Ramos (cell line): Measurements from ENCODE around the gene SPHK2.

Experiments used
- in situ Hi-C: fragments of 300-500 bp; cut with MboI; formaldehyde crosslinking; loops from one replicate; pipeline ENCODE4 v1.14.3; 2022; ENCODE audit warnings: low sequenced_read_pairs; ENCODE audit not compliant: unreplicated experiment

Gene SPHK2

DNA sequence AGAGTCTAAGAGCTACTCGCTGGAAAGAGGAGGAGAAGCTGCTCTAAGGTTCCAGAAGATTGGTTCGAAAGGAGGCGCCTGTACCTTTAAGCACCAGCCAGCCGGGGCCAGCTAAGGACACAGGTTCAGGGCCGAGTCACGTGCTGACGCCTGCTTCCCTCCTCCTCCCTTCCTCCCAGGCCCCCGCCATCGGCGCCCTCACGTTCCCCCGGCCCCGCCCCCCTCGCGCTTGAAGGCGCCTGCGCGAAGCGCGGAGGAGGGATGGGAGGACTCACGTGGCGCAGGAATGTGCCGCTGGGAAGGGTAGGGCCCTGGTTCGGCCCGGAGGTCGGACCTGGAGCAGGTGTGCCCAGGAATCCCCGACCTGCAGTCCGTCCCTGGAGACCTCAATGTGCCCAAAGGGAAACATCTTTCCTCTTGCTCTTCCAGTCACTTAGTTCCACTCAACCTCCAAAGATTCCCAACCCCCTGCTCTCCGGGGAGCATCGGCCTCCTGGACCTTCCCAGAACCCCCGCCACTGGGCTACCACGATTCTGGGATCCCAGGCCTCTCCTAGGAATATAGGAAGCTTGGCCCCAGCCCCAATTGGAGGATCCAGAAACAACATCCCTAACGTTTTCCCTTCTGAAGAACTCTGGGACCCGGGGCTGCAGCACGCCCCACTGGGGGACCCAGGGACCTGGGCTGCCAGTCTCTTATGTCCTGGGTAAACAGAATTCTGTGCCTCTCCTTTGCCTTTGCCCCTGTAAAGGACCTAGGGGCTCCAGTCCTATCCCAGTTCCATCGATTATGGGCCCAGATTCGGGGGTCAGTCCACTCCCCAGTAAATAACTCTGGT lies 15.3 kb downstream of the SPHK2 start:
- in situ Hi-C loops = no loop called here

DNA sequence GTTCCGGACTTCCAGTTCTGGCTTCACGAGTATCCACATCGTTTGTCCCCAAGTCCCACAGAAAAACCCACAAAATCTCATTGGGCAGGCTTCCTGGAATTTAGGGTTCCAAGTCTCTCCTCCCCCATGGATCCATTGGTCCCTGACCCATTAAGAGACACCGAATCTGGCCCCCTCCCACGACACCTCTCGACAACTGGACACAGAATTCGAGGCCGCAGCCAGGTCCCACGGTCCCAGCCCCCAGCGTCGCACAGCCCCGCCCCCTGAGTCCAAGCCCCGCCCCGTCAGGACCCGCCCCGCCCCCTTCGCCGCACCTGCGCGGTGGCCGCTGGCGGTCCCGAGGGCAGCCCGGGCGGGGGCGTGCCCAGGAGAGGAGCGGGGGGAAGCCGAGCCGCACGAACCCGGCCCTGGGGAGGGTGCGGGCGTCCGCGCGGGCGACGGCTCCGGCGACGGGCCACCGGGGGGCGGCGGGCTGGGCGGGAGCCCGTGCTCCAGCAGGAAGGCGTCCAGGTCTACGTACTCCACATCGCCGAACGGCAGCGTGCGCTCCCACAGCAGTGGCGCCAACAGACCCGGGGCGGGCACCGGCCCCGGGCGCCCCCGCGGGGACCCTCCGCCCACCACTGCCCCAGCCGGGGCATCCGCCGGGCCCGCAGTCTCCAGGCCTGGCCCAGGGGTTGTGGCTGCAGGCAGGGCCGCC lies 16.1 kb downstream of the SPHK2 start:
- in situ Hi-C loops = no loop called here

GRCh38 chr19:48635966-48636858 lies 16.9 kb downstream of the SPHK2 start:
- in situ Hi-C loops = no loop called here

DNA sequence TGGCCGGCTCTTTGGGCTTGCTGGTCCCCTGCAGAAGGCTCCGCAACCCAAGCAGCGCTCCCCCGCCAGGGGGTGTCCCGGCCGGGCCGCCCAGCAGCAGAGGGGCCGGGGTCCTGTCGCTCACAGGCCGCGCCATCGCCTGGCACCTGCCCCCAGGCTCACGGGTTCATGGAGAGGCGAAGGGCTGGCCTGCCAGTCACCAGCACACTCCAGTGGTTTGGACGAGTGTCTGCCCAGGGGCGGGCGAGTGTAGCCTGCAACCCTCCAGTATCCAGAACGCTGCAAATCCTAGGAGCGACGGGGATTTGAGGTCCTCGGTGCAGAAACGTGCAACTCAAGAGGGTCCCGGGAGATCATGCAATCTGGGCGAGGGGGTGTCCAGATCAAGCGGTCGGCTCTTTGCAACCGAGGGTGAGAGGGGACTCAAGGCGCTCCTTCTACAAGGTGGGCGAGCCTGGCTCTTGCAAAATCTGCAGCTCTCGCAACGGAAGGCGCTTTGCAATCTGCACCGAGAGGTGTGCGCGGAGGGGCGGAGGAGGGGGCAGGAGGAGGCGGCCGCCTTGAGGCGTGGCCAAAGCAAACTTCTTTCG lies 17.6 kb downstream of the SPHK2 start, which contains the start of gene DBP:
Gene DBP (minus strand): TSS at position 521 of the 590 bp plus-strand sequence. CDS start 385 bp downstream, at position 136.
- in situ Hi-C loops = no loop called here

GRCh38 chr19:48637449-48637947 lies 18.2 kb downstream of the SPHK2 start:
- in situ Hi-C loops = no loop called here

DNA sequence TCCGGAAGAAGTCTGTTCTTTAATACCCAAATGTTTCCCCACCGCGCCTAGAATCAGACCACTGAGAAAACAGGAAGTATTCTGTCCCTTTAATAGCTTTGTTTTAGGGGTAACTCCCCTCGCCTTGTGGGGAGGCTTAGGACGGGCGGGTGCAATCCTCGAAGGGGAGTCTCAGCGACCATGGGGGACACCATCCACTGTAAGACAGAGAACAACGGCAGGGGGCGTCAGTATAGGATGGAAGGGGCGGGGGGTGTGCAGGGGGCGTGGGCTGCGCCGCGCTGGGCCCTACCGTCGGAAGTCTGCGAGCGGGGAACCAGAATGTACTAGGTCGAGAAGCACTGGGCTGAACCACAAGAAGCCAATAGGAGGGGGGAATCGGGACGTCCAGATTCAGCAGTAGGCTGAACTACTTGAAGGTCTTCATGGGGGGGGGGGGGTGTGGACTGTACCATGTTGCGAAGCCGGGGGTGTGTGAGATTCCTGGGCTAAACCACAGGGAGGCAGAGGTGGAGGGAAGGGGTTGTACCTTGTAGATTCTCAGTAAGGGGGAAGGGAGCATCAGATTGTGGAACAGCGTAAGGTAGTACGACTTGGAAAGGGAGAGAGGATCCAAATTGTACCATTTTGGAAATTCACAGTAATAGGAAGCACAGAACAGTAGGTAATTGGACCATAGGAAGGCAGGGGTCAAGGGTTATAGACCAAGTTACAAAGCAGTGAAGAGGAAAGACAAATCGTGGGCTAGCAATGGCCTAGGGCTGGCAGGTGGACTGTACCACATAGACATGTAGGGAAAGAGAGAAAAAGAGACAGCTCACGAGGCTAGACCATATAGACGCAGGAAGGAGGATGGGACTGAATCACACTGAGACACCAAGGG lies 18.9 kb downstream of the SPHK2 start:
- in situ Hi-C loops = no loop called here

DNA sequence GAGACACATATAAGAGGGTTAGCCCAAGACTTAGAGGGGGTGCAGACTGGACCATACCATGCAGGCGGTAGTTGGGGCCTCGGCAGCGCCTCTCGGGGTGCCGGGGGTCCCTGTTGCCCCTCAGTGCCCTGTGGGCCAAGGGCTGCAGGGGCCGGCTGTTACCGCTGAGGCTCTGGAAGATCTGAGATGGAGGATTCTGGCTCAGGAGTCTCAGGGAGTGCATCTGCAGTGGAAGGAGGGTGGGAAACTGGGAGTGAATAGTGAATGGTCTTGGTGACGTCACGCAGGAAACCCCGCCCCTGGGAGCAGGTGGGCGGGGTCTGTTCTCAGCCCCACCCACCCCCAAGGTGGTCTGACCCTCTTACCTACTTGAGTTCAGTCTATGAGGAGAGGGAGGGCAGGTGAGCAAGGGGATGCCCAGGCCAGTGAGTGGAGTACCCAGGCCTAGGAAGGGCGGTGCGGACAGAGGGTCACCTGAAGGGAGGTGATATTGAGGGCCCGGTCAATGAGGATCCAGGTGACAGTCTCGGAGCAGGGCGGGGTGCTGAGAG lies 19.6 kb downstream of the SPHK2 start:
- in situ Hi-C loops = no loop called here

DNA sequence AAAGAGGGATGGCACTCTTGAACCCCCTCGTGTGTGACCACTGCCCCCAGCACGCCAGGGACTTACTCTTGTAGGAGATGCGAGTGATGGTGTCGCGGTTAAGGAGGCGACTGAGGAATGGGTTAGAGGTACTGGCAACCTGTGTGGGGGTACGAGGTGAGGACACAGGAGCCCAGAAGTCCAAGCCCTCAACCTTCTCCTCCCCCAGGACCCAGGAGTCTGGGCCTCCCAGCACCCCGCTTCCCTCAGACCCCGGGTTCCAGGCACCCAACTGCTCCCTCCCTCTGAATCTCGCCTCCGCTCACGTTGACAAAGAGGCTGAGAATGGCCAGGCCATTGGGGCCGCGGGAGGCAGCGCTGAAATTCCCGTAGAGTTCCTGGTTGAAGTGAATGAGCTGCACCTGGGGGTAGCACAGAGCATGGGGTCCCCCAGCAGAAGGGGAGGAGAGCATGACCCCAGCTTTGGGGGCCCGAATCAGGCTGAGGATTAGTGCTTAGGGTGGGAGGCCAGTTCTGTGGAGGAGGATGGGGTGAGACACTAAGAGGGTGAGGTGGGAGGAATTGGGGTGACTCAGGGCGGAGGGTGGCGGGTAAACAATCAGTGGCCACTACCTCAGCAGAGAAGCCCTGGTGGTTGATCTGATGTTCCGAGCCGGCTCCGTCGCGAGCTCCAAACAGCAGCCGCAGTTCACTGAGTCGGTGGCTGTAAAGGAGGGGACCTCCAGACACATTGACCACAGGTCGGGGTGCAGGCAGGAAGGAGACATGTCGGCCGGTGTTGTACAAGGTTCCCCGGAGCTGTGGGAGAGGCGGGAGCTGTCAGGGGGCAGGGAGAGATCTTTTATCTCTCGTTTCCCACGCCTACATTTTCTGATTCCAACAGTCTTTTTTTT lies 20.4 kb downstream of the SPHK2 start:
- in situ Hi-C loops = loop anchor here (10.0 kb wide), 1 partner anchor 325 kb away; the partner anchor contains the start of gene FTL

- in situ Hi-C loops = loop anchor here (10.0 kb wide), 1 partner anchor 323 kb away; the partner anchor contains the start of gene FTL
Measured at GRCh38 chr19:48641850-48642249, 22.5 kb downstream of the SPHK2 start.

- in situ Hi-C loops = loop anchor here (10.0 kb wide), 1 partner anchor 322 kb away; the partner anchor contains the start of gene FTL
Measured at GRCh38 chr19:48642862-48643261, 23.6 kb downstream of the SPHK2 start.

DNA sequence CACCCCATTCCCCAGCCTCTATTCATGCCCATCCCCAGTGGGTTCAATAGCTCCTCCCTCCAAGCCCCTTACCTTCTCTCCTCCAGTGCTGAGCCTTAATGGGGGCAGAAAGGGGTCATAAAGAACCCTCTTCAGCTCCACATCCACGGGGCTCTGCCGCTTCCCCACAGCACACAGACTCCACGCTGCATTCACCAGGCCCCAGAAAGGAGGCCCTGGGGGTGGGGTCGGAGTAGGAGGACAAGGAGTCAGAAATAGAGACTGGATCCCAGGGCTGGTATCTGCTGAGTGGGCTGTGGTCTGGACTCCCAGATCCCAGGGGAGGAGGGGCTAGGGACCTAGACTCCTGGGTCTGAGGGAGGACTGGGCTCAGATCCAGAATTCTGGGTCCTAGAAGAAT lies 25.0 kb downstream of the SPHK2 start:
- in situ Hi-C loops = loop anchor here (10.0 kb wide), 1 partner anchor 320 kb away; the partner anchor contains the start of gene FTL

- in situ Hi-C loops = loop anchor here (10.0 kb wide), 1 partner anchor 320 kb away; the partner anchor contains the start of gene FTL
Measured at GRCh38 chr19:48644839-48645619, 25.7 kb downstream of the SPHK2 start.

GRCh38 chr19:48645620-48646000 lies 26.3 kb downstream of the SPHK2 start:
- in situ Hi-C loops = loop anchor here (10.0 kb wide), 1 partner anchor 319 kb away; the partner anchor contains the start of gene FTL

DNA sequence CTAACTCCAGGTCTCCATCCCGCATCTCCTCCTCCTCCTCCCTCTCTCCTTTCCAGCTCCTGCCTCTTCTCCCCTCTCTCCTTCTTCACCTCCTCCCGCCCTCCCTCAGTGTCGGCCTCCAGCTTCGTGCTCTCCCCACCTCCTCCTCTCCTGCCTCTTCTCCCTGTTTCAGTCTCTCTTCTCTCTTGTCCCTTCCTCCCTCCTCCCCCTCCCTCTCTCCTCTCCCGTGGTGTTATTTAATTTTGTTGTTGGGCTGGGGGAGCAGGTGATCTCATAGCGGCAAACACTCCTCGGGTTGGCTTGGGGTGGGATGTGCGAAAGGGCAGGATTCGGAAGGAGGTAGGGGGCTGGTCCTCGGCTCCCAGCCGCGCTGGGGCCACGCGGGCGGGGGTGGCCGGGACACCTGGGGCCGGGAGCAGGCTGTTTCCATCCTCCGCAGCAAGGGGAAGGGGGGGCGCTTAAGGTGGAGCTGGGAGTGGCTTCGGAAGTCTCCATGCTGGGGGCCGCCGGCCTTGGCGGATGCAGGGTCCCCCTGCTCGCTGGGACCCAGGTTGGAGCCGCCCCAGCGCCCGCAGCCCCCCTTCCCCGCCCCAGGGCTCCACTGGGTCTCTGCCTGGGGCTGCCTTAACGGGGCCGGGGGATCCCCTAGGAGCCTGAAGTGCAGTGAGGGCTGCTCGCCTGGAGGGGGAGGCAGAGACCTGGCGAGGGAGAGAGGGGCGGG lies 26.9 kb downstream of the SPHK2 start, which contains the start of gene CA11:
Gene CA11 (minus strand): TSS at position 187 of the 721 bp plus-strand sequence. CDS start 555 bp downstream, outside the sequence.
- in situ Hi-C loops = loop anchor here (10.0 kb wide), 1 partner anchor 319 kb away; the partner anchor contains the start of gene FTL

GRCh38 chr19:48646722-48647216 lies 27.5 kb downstream of the SPHK2 start:
- in situ Hi-C loops = loop anchor here (10.0 kb wide), 1 partner anchor 318 kb away; the partner anchor contains the start of gene FTL
